C4-2B (cell line): Measurements from ENCODE around the gene GSS.

Source experiments
- CTCF ChIP-seq: fragments of 450-650 bp; conservative IDR thresholded peaks from 2 replicates; pipeline ENCODE4 v1.5.1; 2017; ENCODE audit warnings: mild to moderate bottlenecking
- ZFX ChIP-seq: fragments of 450-650 bp; IDR thresholded peaks from 2 replicates; pipeline ENCODE4 v1.6.1; 2017

GRCh38 chr20:35002426-35003210 is 47.0 kb upstream of the GSS start:
- TF ChIP-seq CTCF (no peak), ZFX (no peak)
